Liver (tissue), 9 donors: ENCODE data around the gene CD247. TPM values are rescaled to one million over a fixed set of nuclear protein-coding genes. Genes with fewer than 3 reads are reported as not detected.

Experiments
- DNase-seq: peaks from one replicate; pipeline ENCODE4 v3.0.0-alpha.2; 2017; ENCODE audit warnings: low spot score
- H3K27ac ChIP-seq, 2 donors: one replicate each; pipeline ENCODE4 v1.7.0; 2013; ENCODE audit warnings: inconsistent platforms in 2 of 2, low read length in 2 of 2, control low read depth in 1 of 2, low read depth in 1 of 2, mild to moderate bottlenecking in 1 of 2
- H3K27me3 ChIP-seq, 4 donors: one replicate each; pipeline versions ENCODE4 v1.6.1 to v1.7.0; 2013; ENCODE audit warnings: low read length in 3 of 4, inconsistent platforms in 1 of 4, mild to moderate bottlenecking in 1 of 4, moderate library complexity in 1 of 4; ENCODE audit not compliant: control insufficient read depth in 4 of 4, insufficient read depth in 4 of 4
- H3K36me3 ChIP-seq, 4 donors: one replicate each; pipeline versions ENCODE4 v1.6.1 to v1.7.0; 2013; ENCODE audit warnings: low read length in 3 of 4, mild to moderate bottlenecking in 3 of 4, low read depth in 1 of 4, moderate library complexity in 1 of 4; ENCODE audit not compliant: control insufficient read depth in 4 of 4, insufficient read depth in 3 of 4
- H3K4me1 ChIP-seq, 4 donors: one replicate each; pipeline versions ENCODE4 v1.6.1 to v1.7.0; 2013; ENCODE audit warnings: low read length in 3 of 4, mild to moderate bottlenecking in 3 of 4, moderate library complexity in 1 of 4; ENCODE audit not compliant: control insufficient read depth in 4 of 4, insufficient read depth in 4 of 4
- H3K4me3 ChIP-seq, 3 donors: one replicate each; pipeline versions ENCODE4 v1.6.1 to v1.7.0; 2013; ENCODE audit warnings: low read length in 3 of 3, control low read depth in 1 of 3, low read depth in 1 of 3, mild to moderate bottlenecking in 1 of 3
- H3K9ac ChIP-seq, 2 donors: one replicate each; pipeline ENCODE4 v1.7.0; 2013; ENCODE audit warnings: low read length in 2 of 2, mild to moderate bottlenecking in 2 of 2, moderate library complexity in 2 of 2, control low read depth in 1 of 2, low read depth in 1 of 2
- H3K9me3 ChIP-seq, 4 donors: one replicate each; pipeline versions ENCODE4 v1.6.1 to v1.7.0; 2013; ENCODE audit warnings: low read length in 3 of 4; ENCODE audit not compliant: control insufficient read depth in 4 of 4
- ATF3 ChIP-seq: IDR thresholded peaks from 2 replicates; pipeline ENCODE4 v1.6.1; 2016; ENCODE audit warnings: antibody characterized with exemption
- CTCF ChIP-seq: fragments of 150-350 bp; IDR thresholded peaks from 2 replicates; pipeline ENCODE4 v1.5.1; 2017; ENCODE audit warnings: improper control_type of control experiment, low read depth, low read length; ENCODE audit not compliant: missing input control
- EGR1 ChIP-seq, 2 donors: IDR thresholded peaks; 2 replicates each; pipeline ENCODE4 v1.6.1; 2016 to 2018; ENCODE audit warnings: antibody characterized with exemption in 2 of 2, low read depth in 2 of 2
- FOXA1 ChIP-seq: IDR thresholded peaks from 2 replicates; pipeline ENCODE4 v1.6.1; 2016; ENCODE audit warnings: antibody characterized with exemption
- FOXA2 ChIP-seq: IDR thresholded peaks from 2 replicates; pipeline ENCODE4 v1.6.1; 2016; ENCODE audit warnings: antibody characterized with exemption
- GABPA ChIP-seq, 2 donors: IDR thresholded peaks in 1 of 2; conservative IDR thresholded peaks in 1 of 2; 2 replicates each; pipeline ENCODE4 v1.6.1; 2016; ENCODE audit warnings: antibody characterized with exemption in 2 of 2, mild to moderate bottlenecking in 1 of 2, moderate library complexity in 1 of 2
- HNF4A ChIP-seq, 2 donors: conservative IDR thresholded peaks; 2 replicates each; pipeline ENCODE4 v1.6.1; 2016; ENCODE audit warnings: antibody characterized with exemption in 2 of 2, mild to moderate bottlenecking in 2 of 2
- HNF4G ChIP-seq: IDR thresholded peaks from 2 replicates; pipeline ENCODE4 v1.6.1; 2016; ENCODE audit warnings: antibody characterized with exemption
- JUND ChIP-seq, 2 donors: IDR thresholded peaks; 2 replicates each; pipeline ENCODE4 v1.6.1; 2016; ENCODE audit warnings: antibody characterized with exemption in 2 of 2
- NR2F2 ChIP-seq: IDR thresholded peaks from 2 replicates; pipeline ENCODE4 v1.6.1; 2016; ENCODE audit warnings: antibody characterized with exemption
- RAD21 ChIP-seq, 2 donors: IDR thresholded peaks; 2 replicates each; pipeline ENCODE4 v1.6.1; 2016; ENCODE audit warnings: antibody characterized with exemption in 2 of 2, mild to moderate bottlenecking in 2 of 2
- SP1 ChIP-seq: IDR thresholded peaks from 2 replicates; pipeline ENCODE4 v1.6.1; 2018; ENCODE audit warnings: antibody characterized with exemption, mild to moderate bottlenecking
- TAF1 ChIP-seq: conservative IDR thresholded peaks from 2 replicates; pipeline ENCODE4 v1.6.1; 2016; ENCODE audit warnings: antibody characterized with exemption, mild to moderate bottlenecking
- YY1 ChIP-seq: IDR thresholded peaks from 2 replicates; pipeline ENCODE4 v1.6.1; 2016; ENCODE audit warnings: antibody characterized with exemption, mild to moderate bottlenecking
- ZBTB33 ChIP-seq: IDR thresholded peaks from 2 replicates; pipeline ENCODE4 v1.6.1; 2016; ENCODE audit warnings: antibody characterized with exemption
- WGBS: extraction: QIAGEN DNeasy Blood & Tissue Kit; methylation state at CpG from one replicate; pipeline ENCODE4 v1.1.7; 2013; 5-methylcytosine and 5-hydroxymethylcytosine counted together
- polyA plus RNA-seq, 2 donors: library from polyadenylated mRNA; stranded (reverse) in 1 of 2; unstranded in 1 of 2; fragments of 200-250 nt in 1 of 2; fragments of >200 nt in 1 of 2; fragmentation: Nextera tagmentation in 1 of 2; extraction: Ambion mirVana in 1 of 2; gene quantifications; one replicate each; pipeline versions ENCODE4 v1.2.1 to v1.2.3, GENCODE V29; 2013 to 2015
- total RNA-seq, 2 donors: library from RNA; depleted of rRNA; stranded (reverse); fragments of >200 nt; gene quantifications; one replicate each; pipeline ENCODE4 v1.2.3, GENCODE V29; 2014
- TF ChIP-seq, protein P1 (sequence below): IDR thresholded peaks from 2 replicates; pipeline ENCODE4 v1.6.1; 2016; ENCODE audit warnings: antibody characterized with exemption
- TF ChIP-seq, protein P2 (sequence below): IDR thresholded peaks from 2 replicates; pipeline ENCODE4 v1.6.1; 2016; ENCODE audit warnings: antibody characterized with exemption, mild to moderate bottlenecking
- donor health status: healthy.
- donor health status: healthy.
- donor health status: healthy.
- donor health status: healthy.
- donor health status: healthy.

The CD247 gene
- total and polyA plus RNA-seq, 4 donors: 0.61 to 2.2 (median 1.6) TPM

- WGBS: 64% methylated on average over 10 of the region's 10 CpGs
- TF ChIP-seq ZBTB33: no peak
- TF ChIP-seq RAD21 (IDR thresholded peaks at IDR 0.05): no peak
- TF ChIP-seq HNF4A (conservative IDR thresholded peaks at IDR 0.05): no peak
- TF ChIP-seq JUND (IDR thresholded peaks at IDR 0.05): no peak
- no peak for TF ChIP-seq SP1
- TF ChIP-seq HNF4G: no peak
- no peak for TF ChIP-seq TAF1
- no peak for TF ChIP-seq YY1
- TF ChIP-seq ATF3: no peak
- no peak for TF ChIP-seq FOXA1
- no peak for TF ChIP-seq GABPA (IDR thresholded peaks at IDR 0.05 in 1 of 2, conservative IDR thresholded peaks at IDR 0.05 in 1 of 2)
- TF ChIP-seq, protein P1, sequence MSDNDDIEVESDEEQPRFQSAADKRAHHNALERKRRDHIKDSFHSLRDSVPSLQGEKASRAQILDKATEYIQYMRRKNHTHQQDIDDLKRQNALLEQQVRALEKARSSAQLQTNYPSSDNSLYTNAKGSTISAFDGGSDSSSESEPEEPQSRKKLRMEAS: no peak
- TF ChIP-seq EGR1 (IDR thresholded peaks at IDR 0.05; ENCODE audit: low read depth in 2 of 2): no peak
- no peak for TF ChIP-seq CTCF
- TF ChIP-seq NR2F2: no peak
- TF ChIP-seq, protein P2, sequence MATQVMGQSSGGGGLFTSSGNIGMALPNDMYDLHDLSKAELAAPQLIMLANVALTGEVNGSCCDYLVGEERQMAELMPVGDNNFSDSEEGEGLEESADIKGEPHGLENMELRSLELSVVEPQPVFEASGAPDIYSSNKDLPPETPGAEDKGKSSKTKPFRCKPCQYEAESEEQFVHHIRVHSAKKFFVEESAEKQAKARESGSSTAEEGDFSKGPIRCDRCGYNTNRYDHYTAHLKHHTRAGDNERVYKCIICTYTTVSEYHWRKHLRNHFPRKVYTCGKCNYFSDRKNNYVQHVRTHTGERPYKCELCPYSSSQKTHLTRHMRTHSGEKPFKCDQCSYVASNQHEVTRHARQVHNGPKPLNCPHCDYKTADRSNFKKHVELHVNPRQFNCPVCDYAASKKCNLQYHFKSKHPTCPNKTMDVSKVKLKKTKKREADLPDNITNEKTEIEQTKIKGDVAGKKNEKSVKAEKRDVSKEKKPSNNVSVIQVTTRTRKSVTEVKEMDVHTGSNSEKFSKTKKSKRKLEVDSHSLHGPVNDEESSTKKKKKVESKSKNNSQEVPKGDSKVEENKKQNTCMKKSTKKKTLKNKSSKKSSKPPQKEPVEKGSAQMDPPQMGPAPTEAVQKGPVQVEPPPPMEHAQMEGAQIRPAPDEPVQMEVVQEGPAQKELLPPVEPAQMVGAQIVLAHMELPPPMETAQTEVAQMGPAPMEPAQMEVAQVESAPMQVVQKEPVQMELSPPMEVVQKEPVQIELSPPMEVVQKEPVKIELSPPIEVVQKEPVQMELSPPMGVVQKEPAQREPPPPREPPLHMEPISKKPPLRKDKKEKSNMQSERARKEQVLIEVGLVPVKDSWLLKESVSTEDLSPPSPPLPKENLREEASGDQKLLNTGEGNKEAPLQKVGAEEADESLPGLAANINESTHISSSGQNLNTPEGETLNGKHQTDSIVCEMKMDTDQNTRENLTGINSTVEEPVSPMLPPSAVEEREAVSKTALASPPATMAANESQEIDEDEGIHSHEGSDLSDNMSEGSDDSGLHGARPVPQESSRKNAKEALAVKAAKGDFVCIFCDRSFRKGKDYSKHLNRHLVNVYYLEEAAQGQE: no peak
- TF ChIP-seq FOXA2: no peak
Measured at GRCh38 chr1:167501515-167502191, 16.7 kb downstream of the CD247 start.

More at GRCh38 chr1:167501515-167502191, 16.7 kb downstream of the CD247 start:
- H3K4me3 ChIP-seq: no peak overlapping the region
- DNase-seq: no peak
- no peak overlapping the region for H3K27ac ChIP-seq
- no peak overlapping the region for H3K9ac ChIP-seq
- H3K27me3 ChIP-seq: peaks cover 0 to 7% (median 0%) of the 10 kb centered on the region in 4 donors
- H3K9me3 ChIP-seq: no peaks in the 10 kb centered on the region
- no peaks in the 10 kb centered on the region for H3K36me3 ChIP-seq
- no peaks in the 10 kb centered on the region for H3K4me1 ChIP-seq
